AG04450 (cell line): Measurements from ENCODE around the gene KCNJ6. TPM values are rescaled to one million over a fixed set of nuclear protein-coding genes. Genes with fewer than 3 reads are reported as not detected.

Experiments
- CTCF ChIA-PET: fragments of 300-600, 350-600 bp; formaldehyde crosslinking; extraction: SDS; loops from one replicate; lab custom pipeline; 2022; ENCODE audit warnings: antibody characterized with exemption, inconsistent platforms; lab: Charles Lee
- POLR2A ChIA-PET: fragments of 350-600 bp; formaldehyde crosslinking; extraction: SDS; loops from one replicate; lab custom pipeline; 2021; ENCODE audit warnings: antibody characterized with exemption, inconsistent platforms; lab: Yijun Ruan, JAX
- DNase-seq: peaks from one replicate; pipeline ENCODE4 v3.0.0-alpha.2; 2011; ENCODE audit warnings: low read depth, low spot score
- H3K27ac ChIP-seq: one replicate; pipeline ENCODE4 v1.5.1; 2012; ENCODE audit warnings: low read depth, low read length, control low read depth
- H3K27me3 ChIP-seq: one replicate; pipeline ENCODE4 v1.6.0; 2012; ENCODE audit warnings: low read length; ENCODE audit not compliant: control insufficient read depth, insufficient read depth
- H3K4me3 ChIP-seq: 2 replicates; pipeline ENCODE4 v1.5.1; 2011; ENCODE audit warnings: mild to moderate bottlenecking, low read depth, low read length, control low read depth
- H3K9me3 ChIP-seq: 2 replicates; pipeline ENCODE4 v1.5.1; 2012; ENCODE audit warnings: low read length; ENCODE audit not compliant: control insufficient read depth, insufficient read depth
- CTCF ChIP-seq: IDR thresholded peaks from 2 replicates; pipeline ENCODE4 v1.5.1; 2011; ENCODE audit warnings: low read depth, low read length, control low read depth, inconsistent platforms
- polyA plus RNA-seq: library from polyadenylated mRNA; depleted of rRNA; stranded (reverse); fragments of >200 nt; gene quantifications from 2 replicates; pipeline ENCODE4 v1.2.3, GENCODE V29; 2011

The KCNJ6 gene
- polyA plus RNA-seq, 1 experiment = 0.02 TPM

- no peak for TF ChIP-seq CTCF
- POLR2A ChIA-PET = no interaction called here
- H3K9me3 ChIP-seq = peaks cover 3% of the 10 kb centered on the region; the same call in 1 of the 2 replicates
- H3K4me3 ChIP-seq = no peak overlapping the region
- no peak for DNase-seq
- H3K27ac ChIP-seq = no peak overlapping the region
- CTCF ChIA-PET = no interaction called here
- peaks cover 5% of the 10 kb centered on the region for H3K27me3 ChIP-seq
These were observed 340.7 kb downstream of the KCNJ6 start for GRCh38 chr21:37575580-37575979.

- H3K27ac ChIP-seq = no peak overlapping the region
These were observed 341.5 kb downstream of the KCNJ6 start for GRCh38 chr21:37574751-37575150.

GRCh38 chr21:37574316-37574715, 341.9 kb downstream of the KCNJ6 start:
- H3K27ac ChIP-seq = no peak overlapping the region
- POLR2A ChIA-PET = no interaction called here
- H3K27me3 ChIP-seq = peaks cover 5% of the 10 kb centered on the region
- CTCF ChIA-PET = no interaction called here
- DNase-seq = no peak
- H3K9me3 ChIP-seq = peaks cover 3% of the 10 kb centered on the region; the same call in 1 of the 2 replicates
- H3K4me3 ChIP-seq = no peak overlapping the region
- TF ChIP-seq CTCF = no peak

More at GRCh38 chr21:37574751-37575150, 341.5 kb downstream of the KCNJ6 start:
- no peak for DNase-seq
- peaks cover 3% of the 10 kb centered on the region; the same call in 1 of the 2 replicates for H3K9me3 ChIP-seq
- no peak overlapping the region for H3K4me3 ChIP-seq
- peaks cover 5% of the 10 kb centered on the region for H3K27me3 ChIP-seq
- ChIA-PET POLR2A (no interaction called here), CTCF (no interaction called here)
- TF ChIP-seq CTCF = no peak

GRCh38 chr21:37571442-37571841, 344.8 kb downstream of the KCNJ6 start:
- no peaks in the 10 kb centered on the region for H3K9me3 ChIP-seq
- peaks cover 5% of the 10 kb centered on the region for H3K27me3 ChIP-seq
- no peak overlapping the region for H3K4me3 ChIP-seq
- no peak for DNase-seq
- ChIA-PET POLR2A (no interaction called here), CTCF (interaction anchor here (1.1 kb wide), 1 partner anchor 8 kb away, joined by 3 read pairs; no protein-coding TSS in a partner anchor)
- H3K27ac ChIP-seq = no peak overlapping the region
- no peak for TF ChIP-seq CTCF

GRCh38 chr21:37568916-37569315, 347.3 kb downstream of the KCNJ6 start:
- DNase-seq = no peak
- CTCF ChIA-PET = no interaction called here
- POLR2A ChIA-PET = no interaction called here
- Histone ChIP-seq H3K27me3 (peaks cover 5% of the 10 kb centered on the region), H3K9me3 (no peaks in the 10 kb centered on the region; the same call in 1 of the 2 replicates), H3K4me3 (no peak overlapping the region), H3K27ac (no peak overlapping the region)
- no peak for TF ChIP-seq CTCF
